ENCODE data around the gene PRRC2B.

PRRC2B gene

DNA sequence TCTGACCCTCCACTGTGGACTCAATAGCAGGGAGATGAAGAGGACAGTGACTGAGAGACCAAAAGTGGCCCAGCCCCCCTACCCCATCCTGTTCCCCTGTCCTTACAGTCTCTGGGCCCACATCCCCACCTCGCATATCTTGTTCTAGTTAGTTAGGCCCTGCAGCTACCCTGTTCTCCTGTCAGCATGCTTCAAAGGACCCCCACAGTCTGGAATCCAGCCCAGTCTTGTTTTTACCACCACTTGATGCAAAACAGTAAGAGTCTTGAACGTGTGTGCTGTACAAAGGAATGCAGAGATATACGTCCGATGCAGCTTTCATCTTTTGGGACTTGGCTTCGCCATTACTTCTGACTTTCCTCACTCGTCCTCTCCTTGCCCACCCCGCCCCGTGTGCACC, 96.6 kb downstream of the PRRC2B start:
- Histone ChIP-seq H3K36me3 (ENCODE audit: insufficient read depth, low read length) (peaks cover 100% of the 10 kb centered on the region), H3K9ac (ENCODE audit: low read depth, low read length) (no peak overlapping the region), H3K27me3 (ENCODE audit: insufficient read depth, low read length) (no peaks in the 10 kb centered on the region), H3K27ac (ENCODE audit: low read depth, low read length) (no peak overlapping the region), H3K9me3 (ENCODE audit: insufficient read depth, low read depth, low read length) (no peaks in the 10 kb centered on the region), H3K4me3 (ENCODE audit: low read length) (no peak overlapping the region), H3K4me1 (ENCODE audit: insufficient read depth, low read length) (no peaks in the 10 kb centered on the region)
- 84% methylated on average over 8 of the region's 8 CpGs for WGBS

DNA sequence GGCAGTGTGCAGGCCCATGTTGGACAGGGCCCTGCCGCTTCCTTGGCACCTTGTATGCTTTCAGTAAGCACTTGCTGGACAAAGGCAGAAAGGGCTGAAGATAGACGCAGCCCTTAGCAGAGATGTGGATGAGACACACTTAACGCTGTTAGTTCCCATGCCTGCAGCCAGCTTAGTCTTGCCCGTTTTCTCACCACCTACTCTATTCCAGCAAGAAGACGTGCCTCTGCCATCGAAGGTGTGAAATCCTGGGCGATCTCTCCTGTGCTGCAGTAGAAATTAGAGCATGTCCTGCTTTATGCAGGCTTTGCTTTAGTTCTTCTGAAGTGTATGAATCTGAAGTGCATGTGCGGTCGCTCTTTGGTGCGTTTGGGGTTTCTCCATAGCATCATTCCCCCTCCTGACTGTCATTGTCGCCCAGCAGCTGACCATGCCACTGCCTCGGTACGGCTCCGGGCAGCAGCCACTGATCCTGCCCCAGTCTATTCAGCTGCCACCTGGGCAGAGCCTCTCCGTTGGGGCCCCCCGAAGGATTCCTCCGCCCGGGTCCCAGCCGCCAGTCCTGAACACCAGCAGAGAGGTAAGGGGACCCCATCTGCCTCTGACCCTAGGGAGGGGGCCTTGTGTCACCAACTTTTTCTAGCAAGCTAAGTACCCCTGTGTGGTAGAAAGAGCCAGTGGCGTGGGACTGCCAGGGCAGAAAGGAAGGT, 97.3 kb downstream of the PRRC2B start:
- Histone ChIP-seq H3K9me3 (ENCODE audit: insufficient read depth, low read depth, low read length) (no peaks in the 10 kb centered on the region), H3K27me3 (ENCODE audit: insufficient read depth, low read length) (no peaks in the 10 kb centered on the region), H3K4me1 (ENCODE audit: insufficient read depth, low read length) (no peaks in the 10 kb centered on the region), H3K27ac (ENCODE audit: low read depth, low read length) (no peak overlapping the region), H3K4me3 (ENCODE audit: low read length) (no peak overlapping the region), H3K36me3 (ENCODE audit: insufficient read depth, low read length) (peaks cover 100% of the 10 kb centered on the region), H3K9ac (ENCODE audit: low read depth, low read length) (no peak overlapping the region)
- WGBS, result 96% methylated on average over 20 of the region's 20 CpGs

DNA sequence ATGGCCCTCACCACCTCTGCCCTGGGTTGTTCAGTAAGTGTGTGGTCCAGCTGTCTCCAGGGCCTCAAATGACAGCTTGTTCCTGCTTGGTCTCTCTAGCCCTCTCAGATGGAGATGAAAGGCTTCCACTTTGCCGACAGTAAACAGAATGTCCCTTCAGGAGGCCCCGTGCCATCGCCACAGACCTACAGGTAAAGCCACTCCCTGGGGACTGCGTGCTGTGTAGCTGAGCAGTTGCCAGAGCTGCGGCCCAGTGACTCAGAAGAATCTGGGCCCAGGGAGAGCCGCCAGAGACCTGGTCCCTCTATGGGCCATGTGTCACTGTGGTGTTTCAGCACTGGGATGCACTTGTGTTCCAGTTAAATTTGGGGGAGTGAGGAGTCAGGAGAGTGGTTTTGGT, 98.2 kb downstream of the PRRC2B start:
- H3K9ac ChIP-seq (ENCODE audit: low read depth, low read length), result no peak overlapping the region

DNA sequence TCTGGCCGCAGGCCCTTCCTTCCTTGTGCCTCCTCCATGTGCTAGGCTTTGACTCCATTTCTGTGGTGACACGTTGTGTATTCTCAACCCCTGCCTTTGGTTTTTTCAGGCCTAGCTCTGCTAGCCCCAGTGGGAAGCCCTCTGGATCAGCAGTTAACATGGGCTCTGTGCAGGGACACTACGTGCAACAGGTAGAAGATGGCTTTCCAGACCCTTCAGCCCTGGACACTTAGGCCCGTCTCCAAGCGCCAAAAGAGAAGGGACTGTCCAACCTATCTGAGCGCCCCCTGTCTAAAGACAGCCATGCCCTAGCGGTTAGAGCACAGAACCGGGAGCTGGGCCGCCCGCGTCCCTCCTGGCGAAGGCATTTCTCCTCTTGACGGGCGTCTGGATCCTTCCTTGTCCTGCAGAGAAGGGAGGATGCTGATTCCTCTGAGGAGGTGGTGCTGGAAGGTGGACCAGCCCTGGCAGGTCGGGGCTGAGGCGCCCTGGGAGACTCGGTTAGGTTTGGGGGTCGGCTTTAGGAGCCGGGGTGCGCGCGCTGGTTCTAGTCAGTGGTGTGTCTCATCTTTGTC, 100.5 kb downstream of the PRRC2B start:
- Histone ChIP-seq H3K9me3 (ENCODE audit: insufficient read depth, low read depth, low read length) (no peaks in the 10 kb centered on the region), H3K27ac (ENCODE audit: low read depth, low read length) (no peak overlapping the region), H3K4me1 (ENCODE audit: insufficient read depth, low read length) (no peaks in the 10 kb centered on the region), H3K9ac (ENCODE audit: low read depth, low read length) (no peak overlapping the region), H3K36me3 (ENCODE audit: insufficient read depth, low read length) (peaks cover 100% of the 10 kb centered on the region), H3K27me3 (ENCODE audit: insufficient read depth, low read length) (no peaks in the 10 kb centered on the region), H3K4me3 (ENCODE audit: low read length) (no peak overlapping the region)
- 96% methylated on average over 22 of the region's 22 CpGs for WGBS

More for the DNA sequence above, 98.2 kb downstream of the PRRC2B start:
- 95% methylated on average over 6 of the region's 6 CpGs for WGBS
- Histone ChIP-seq H3K36me3 (ENCODE audit: insufficient read depth, low read length) (peaks cover 100% of the 10 kb centered on the region), H3K27ac (ENCODE audit: low read depth, low read length) (no peak overlapping the region), H3K9me3 (ENCODE audit: insufficient read depth, low read depth, low read length) (no peaks in the 10 kb centered on the region), H3K27me3 (ENCODE audit: insufficient read depth, low read length) (no peaks in the 10 kb centered on the region), H3K4me1 (ENCODE audit: insufficient read depth, low read length) (no peaks in the 10 kb centered on the region), H3K4me3 (ENCODE audit: low read length) (no peak overlapping the region)

DNA sequence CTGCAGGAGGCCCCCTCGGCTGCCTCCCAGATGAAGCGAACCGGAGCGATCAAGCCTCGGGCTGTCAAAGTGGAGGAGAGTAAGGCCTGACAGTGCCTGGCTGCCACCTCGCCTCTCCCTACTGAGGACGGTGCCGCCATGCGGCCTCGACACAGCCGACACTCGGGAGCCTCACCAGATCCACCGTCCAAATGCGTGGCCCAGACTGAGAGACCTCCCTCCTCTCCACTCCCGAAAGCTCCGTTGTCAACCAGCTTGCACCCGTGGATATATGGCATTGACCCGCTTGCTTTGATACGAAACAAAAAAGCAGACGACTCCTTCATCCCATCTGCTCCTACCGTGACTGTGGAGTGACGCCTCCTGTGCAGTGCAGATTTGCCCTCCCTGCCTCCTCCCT, 101.9 kb downstream of the PRRC2B start:
- Histone ChIP-seq H3K27ac (ENCODE audit: low read depth, low read length) (no peak overlapping the region), H3K4me3 (ENCODE audit: low read length) (no peak overlapping the region), H3K4me1 (ENCODE audit: insufficient read depth, low read length) (no peaks in the 10 kb centered on the region), H3K9ac (ENCODE audit: low read depth, low read length) (no peak overlapping the region), H3K27me3 (ENCODE audit: insufficient read depth, low read length) (no peaks in the 10 kb centered on the region), H3K9me3 (ENCODE audit: insufficient read depth, low read depth, low read length) (no peaks in the 10 kb centered on the region), H3K36me3 (ENCODE audit: insufficient read depth, low read length) (peaks cover 96% of the 10 kb centered on the region)
- WGBS, result 95% methylated on average over 22 of the region's 22 CpGs

DNA sequence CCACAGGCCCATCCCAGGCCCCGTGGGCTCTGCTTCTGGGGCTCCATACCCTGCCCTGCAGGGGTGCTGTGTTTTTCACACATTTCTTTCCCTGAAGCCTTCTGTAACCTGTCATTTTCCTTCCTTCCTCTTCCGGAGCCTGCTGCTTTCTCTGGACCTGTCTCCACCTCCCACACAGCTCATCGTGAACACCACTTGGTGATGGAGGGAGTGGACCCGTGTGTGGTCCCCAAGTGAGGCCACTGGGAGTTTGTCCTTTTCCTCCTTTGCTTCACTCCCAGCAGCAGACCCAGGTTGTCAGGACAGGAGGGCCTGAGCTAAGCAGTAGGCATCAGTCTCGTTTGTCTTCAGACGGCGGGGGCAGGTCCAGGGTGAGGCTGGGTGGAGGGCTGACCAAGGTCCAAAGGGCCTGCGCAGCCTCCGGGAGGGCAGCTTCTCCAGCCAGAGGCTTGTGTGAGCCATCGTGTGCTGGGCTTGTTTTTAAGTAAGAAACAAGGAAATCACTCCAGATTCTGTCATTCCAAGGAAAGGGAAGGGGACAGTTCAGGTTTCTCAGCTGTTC, 103.0 kb downstream of the PRRC2B start:
- H3K4me1 ChIP-seq (ENCODE audit: insufficient read depth, low read length), result no peaks in the 10 kb centered on the region
- no peak overlapping the region for H3K4me3 ChIP-seq (ENCODE audit: low read length)
- no peak overlapping the region for H3K27ac ChIP-seq (ENCODE audit: low read depth, low read length)
- no peak overlapping the region for H3K9ac ChIP-seq (ENCODE audit: low read depth, low read length)
- no peaks in the 10 kb centered on the region for H3K27me3 ChIP-seq (ENCODE audit: insufficient read depth, low read length)
- peaks cover 84% of the 10 kb centered on the region for H3K36me3 ChIP-seq (ENCODE audit: insufficient read depth, low read length)
- H3K9me3 ChIP-seq (ENCODE audit: insufficient read depth, low read depth, low read length), result no peaks in the 10 kb centered on the region
- 96% methylated on average over 10 of the region's 10 CpGs for WGBS

DNA sequence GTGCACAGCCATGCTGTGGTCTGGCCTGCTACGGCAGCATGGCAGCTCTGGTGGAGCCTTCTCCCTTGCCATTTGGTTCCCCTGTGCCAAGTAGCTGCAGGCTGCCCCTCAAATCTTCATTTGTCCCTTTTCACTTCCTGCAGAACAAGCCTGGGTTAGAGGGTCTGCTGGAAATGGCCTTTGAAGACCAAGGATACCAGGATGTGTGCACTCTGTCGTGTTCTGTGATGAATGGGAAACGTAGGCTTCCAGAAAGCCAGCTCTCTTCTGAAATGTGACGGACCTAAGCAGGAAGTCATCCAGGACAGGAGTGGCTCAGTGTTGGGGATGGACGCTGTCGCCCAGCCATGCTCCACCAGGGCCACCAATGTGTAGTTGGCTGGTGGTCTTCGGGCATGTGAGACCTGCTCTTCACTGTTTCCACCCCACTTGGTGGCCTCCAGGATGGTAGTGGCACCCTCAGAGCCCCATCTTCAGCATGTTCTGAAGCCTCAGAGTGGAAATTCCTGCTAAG, 105.4 kb downstream of the PRRC2B start:
- Histone ChIP-seq H3K27me3 (ENCODE audit: insufficient read depth, low read length) (0 out of 2 replicates have a peak, but pooled peaks cover 5% of the 10 kb centered on the region), H3K9me3 (ENCODE audit: insufficient read depth, low read depth, low read length) (no peaks in the 10 kb centered on the region), H3K36me3 (ENCODE audit: insufficient read depth, low read length) (peaks cover 60% of the 10 kb centered on the region), H3K4me1 (ENCODE audit: insufficient read depth, low read length) (peaks cover 4% of the 10 kb centered on the region; the same call in 1 of the 2 replicates), H3K27ac (ENCODE audit: low read depth, low read length) (no peak overlapping the region), H3K4me3 (ENCODE audit: low read length) (no peak overlapping the region), H3K9ac (ENCODE audit: low read depth, low read length) (no peak overlapping the region)
- WGBS, result 94% methylated on average over 7 of the region's 7 CpGs

DNA sequence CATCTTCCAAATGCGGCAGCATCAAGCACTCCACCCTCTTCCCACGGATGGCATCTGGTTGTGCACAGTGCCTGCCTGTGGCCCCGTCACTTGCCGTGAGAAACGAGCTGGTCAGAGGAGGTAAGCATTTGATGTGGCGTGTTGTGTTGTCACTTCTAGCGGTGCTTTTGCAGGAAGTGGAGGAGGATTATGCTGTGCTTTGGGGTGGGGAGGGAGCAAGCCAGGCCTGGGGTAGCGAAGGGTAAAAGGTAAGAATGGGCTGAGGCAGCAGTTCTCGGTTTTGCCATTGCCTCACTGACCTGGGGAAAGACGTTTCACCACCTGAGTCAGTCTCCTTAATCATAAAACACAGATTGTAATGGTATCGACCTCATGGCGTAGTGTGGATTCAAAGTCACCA, 106.5 kb downstream of the PRRC2B start:
- H3K27me3 ChIP-seq (ENCODE audit: insufficient read depth, low read length), result 0 out of 2 replicates have a peak, but pooled peaks cover 5% of the 10 kb centered on the region
- 92% methylated on average over 12 of the region's 12 CpGs for WGBS
- H3K9me3 ChIP-seq (ENCODE audit: insufficient read depth, low read depth, low read length), result no peaks in the 10 kb centered on the region
- H3K36me3 ChIP-seq (ENCODE audit: insufficient read depth, low read length), result peaks cover 50% of the 10 kb centered on the region
- H3K4me1 ChIP-seq (ENCODE audit: insufficient read depth, low read length), result peaks cover 4% of the 10 kb centered on the region; the same call in 1 of the 2 replicates
- no peak overlapping the region for H3K4me3 ChIP-seq (ENCODE audit: low read length)
- H3K9ac ChIP-seq (ENCODE audit: low read depth, low read length), result no peak overlapping the region
- no peak overlapping the region for H3K27ac ChIP-seq (ENCODE audit: low read depth, low read length)

DNA sequence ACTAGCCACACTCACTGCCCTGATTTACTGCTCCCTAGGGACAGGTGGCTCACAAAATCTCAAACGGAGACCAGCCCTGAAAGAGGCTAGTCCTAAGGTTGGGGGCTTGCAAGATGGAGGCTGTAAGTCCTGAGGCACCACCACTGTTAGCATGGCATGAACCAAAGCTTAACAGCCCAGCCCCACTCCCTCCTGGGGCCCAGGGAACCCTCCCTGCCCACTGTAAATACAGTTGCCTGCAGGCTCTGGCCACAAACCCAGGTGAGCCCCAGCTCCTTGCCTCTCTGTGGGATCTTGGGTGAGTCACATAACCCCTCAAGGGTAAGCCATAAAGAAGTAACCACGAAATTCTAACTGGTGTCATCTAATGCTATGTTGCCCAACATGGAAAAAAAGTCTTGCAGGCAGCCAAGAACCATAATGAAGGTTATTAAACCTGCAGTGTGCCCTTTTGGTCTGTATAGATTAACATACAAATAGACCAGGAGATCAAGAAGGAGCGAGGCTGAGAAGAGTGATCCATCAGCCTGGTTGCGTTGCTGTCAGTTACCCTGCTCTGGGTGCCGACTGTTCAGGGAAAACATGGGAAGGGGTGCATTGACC, 107.2 kb downstream of the PRRC2B start:
- 86% methylated on average over 5 of the region's 5 CpGs for WGBS
- Histone ChIP-seq H3K4me1 (ENCODE audit: insufficient read depth, low read length) (peaks cover 4% of the 10 kb centered on the region; the same call in 1 of the 2 replicates), H3K36me3 (ENCODE audit: insufficient read depth, low read length) (peaks cover 44% of the 10 kb centered on the region), H3K9ac (ENCODE audit: low read depth, low read length) (no peak overlapping the region), H3K27me3 (ENCODE audit: insufficient read depth, low read length) (0 out of 2 replicates have a peak, but pooled peaks cover 5% of the 10 kb centered on the region), H3K27ac (ENCODE audit: low read depth, low read length) (peak overlapping the region; percentile 10; the same call in 1 of the 2 replicates), H3K4me3 (ENCODE audit: low read length) (no peak overlapping the region), H3K9me3 (ENCODE audit: insufficient read depth, low read depth, low read length) (no peaks in the 10 kb centered on the region)

DNA sequence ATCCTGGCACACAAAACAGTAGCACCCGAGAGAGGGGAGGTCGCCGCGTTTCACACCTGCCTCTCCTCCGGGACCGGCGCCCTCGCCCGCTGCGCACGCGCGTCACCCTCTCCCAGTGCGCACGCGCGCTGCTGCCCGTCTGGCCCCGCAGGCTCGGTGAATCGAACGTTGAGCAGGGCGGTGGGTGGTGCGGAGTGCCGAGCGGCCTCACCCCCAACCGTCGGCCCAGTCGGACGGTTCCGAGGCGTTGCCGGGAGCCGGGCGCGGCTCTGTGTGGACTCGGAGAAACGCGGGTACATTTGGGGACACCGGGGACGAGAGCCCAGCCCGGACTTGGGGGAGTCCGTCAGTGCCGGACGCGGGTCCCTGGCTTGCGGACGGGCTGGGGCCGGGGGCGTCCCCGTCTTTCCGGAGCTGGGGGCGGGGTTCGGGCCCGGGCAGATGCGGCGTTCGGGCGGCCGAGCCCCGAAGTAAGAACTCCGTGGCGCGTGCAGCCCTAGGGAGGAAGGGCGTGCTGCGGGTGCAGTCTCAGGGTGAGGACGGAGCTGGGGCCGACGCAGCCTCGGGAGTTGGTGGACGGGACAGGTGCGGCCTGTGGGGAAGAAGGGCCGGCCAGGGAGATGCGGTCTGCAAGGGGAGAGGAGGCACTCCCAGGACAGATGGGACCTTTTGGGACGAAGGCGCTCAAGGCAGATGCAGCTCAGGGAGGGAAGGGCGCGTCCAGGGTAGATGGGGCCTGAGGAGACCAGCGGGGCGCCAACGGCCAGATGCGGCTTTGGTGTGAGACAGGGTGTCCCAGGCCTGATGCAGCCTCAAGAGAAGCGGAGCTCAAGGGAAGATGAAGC, 109.1 kb downstream of the PRRC2B start, which contains the start of gene POMT1:
Gene POMT1, plus strand, starts transcription at position 138 of the 845 bp plus-strand sequence. CDS start 1,301 bp downstream, outside the sequence.
- H3K27ac ChIP-seq (ENCODE audit: low read depth, low read length), result peak within 1 kb of the TSS; percentile 56; the same call in 1 of the 2 replicates
- under 1% methylated on average over 83 of the region's 83 CpGs for WGBS

More for the DNA sequence above, 109.1 kb downstream of the PRRC2B start, which contains the start of gene POMT1:
- Histone ChIP-seq H3K27me3 (ENCODE audit: insufficient read depth, low read length) (0 out of 2 replicates have a peak, but pooled peaks cover 5% of the 10 kb centered on the region), H3K4me3 (ENCODE audit: low read length) (peak within 1 kb of the TSS; percentile 96), H3K4me1 (ENCODE audit: insufficient read depth, low read length) (peaks cover 4% of the 10 kb centered on the region; the same call in 1 of the 2 replicates), H3K9ac (ENCODE audit: low read depth, low read length) (peak within 1 kb of the TSS; percentile 75), H3K36me3 (ENCODE audit: insufficient read depth, low read length) (peaks cover 39% of the 10 kb centered on the region), H3K9me3 (ENCODE audit: insufficient read depth, low read depth, low read length) (no peaks in the 10 kb centered on the region)

All from HUES64 (cell line).